Right forelimb (tissue), 1 donor: Measurements from ENCODE around the gene TEKT2.
A peak's percentile ranks its signal among the peaks of the same experiment; 100 is the strongest.

Experiments used
- DNase-seq: peaks from one replicate; pipeline ENCODE4 v3.0.0-alpha.2; 2018

The TEKT2 gene

GRCh38 chr1:36088265-36088576, 4.3 kb downstream of the TEKT2 start:
- DNase-seq, result no peak

DNA sequence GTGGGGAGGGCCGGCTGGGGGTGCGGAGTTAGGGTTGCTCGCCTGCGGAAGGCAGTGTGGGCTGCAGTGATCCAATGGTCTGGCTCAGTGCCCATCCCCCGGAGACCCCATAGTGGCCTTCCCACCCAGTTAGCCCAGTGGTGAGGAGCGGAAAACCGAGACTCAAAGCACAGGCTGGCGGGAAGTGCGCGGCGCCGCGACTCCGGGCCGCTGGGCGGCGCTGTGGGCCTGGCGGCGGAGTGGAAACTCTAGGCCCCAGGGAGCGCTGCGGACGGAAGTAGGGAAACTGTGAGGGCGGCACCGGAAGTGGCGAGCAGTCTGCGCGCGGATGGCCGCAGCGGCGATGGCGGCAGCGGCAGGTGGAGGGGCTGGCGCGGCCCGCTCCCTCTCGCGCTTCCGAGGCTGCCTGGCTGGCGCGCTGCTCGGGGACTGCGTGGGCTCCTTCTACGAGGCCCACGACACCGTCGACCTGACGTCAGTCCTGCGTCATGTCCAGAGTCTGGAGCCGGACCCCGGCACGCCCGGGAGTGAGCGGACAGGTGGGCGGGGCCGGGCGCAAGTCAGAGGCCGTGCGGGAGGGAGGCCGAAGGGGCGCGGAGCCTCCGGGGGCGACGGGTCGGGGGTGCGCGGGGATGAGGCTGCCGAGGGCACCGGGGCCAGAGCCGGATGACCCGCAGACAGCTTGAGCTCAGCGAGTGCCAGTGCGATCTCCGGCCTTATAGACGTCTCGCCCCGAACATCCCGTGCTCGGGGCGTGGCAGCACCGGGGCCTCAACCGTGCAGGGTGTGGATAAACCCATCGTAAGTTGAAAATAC, 4.9 kb downstream of the TEKT2 start, which contains the start of gene ADPRS:
TSS of gene ADPRS (plus strand) at position 316 of the 816 bp plus-strand sequence. CDS start at position 329, 13 bp downstream.
- DNase-seq, result peak; percentile 93

DNA sequence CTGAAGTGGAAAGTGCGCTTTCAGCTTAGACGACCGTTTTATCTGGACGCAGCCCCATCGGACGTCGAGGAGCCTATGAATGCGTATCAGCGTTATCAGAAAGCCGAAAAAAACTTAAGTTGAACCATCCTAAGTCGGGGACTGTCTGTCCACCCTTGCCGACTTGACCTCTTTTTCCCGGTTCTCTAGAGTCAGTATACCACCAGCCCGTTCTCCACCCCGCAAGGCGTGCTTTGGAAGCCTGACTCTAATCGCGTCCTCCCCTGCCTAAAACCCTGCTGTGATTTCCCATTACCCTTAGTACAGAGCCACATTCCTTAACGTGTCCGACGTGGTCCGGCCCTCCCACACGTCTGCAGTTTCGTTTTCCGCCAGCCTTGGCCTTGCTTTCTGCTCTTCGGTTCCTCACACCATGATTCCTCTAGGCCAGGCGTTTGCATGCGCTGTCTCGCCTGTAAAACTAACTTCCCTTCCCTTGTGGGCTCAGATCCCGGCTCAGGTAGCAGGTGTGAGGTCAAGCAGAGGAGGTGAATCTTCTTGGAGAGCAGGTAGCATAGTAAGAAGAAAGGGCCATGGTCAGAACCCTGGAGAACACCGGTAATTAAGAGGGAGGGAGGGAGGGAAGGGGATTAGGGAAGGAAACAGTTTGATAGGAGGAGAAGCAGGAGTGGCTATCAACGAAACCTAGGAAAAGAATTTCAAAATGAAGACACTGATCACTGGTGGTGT, 5.7 kb downstream of the TEKT2 start:
- DNase-seq, result no peak

DNA sequence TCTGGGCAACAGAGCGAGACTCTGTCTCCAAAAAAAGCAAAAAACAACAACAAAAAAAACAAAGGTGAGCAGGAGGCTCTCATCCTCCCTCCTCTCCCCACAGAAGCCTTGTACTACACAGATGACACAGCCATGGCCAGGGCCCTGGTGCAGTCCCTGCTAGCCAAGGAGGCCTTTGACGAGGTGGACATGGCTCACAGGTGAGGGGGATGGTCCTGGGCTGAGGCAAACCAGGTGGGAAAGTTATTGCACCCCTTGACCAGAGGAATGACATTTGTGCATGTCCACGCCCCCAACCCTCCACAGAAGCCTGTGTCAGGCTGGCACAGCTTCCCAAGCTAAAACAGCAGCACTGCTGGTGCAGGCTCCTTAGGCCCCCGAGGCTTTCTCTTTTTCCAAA, 7.2 kb downstream of the TEKT2 start:
- DNase-seq, result no peak

DNA sequence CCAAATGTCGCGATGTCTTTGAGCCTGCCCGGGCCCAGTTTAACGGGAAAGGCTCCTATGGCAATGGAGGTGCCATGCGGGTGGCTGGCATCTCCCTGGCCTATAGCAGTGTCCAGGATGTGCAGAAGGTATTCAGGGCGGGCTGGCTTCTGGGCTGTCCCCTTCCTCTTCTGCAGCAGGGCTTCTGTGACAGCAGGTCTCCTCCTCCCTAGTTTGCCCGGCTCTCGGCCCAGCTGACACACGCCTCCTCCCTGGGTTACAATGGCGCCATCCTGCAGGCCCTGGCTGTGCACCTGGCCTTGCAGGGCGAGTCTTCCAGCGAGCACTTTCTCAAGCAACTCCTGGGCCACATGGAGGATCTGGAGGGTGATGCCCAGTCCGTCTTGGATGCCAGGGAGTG, 7.8 kb downstream of the TEKT2 start:
- no peak for DNase-seq

GRCh38 chr1:36092166-36092797, 8.4 kb downstream of the TEKT2 start:
- DNase-seq, result no peak

- no peak for DNase-seq
These were observed 8.9 kb downstream of the TEKT2 start for GRCh38 chr1:36092798-36093185.

GRCh38 chr1:36093226-36093625, 9.3 kb downstream of the TEKT2 start:
- DNase-seq, result no peak

DNA sequence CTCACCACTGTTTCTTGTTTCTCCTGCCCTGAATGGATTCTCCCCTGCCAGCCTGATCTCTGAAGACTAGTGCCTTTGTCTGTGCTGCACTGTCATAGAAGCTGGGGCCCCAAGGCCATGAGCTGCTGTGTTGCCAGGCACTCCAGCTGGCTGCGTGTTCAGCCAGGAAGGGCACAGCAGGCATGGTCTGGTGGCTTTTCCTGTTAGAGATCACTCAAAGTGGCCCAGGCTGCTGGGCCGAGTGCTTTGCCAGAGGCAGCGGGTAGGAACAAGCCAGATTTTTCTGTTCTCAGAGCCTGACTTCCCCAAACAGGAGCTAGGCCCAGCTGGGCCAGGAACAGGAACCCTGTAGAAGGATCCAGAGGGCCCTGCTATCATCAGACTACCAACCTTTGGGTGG, 10.0 kb downstream of the TEKT2 start:
- DNase-seq, result no peak

DNA sequence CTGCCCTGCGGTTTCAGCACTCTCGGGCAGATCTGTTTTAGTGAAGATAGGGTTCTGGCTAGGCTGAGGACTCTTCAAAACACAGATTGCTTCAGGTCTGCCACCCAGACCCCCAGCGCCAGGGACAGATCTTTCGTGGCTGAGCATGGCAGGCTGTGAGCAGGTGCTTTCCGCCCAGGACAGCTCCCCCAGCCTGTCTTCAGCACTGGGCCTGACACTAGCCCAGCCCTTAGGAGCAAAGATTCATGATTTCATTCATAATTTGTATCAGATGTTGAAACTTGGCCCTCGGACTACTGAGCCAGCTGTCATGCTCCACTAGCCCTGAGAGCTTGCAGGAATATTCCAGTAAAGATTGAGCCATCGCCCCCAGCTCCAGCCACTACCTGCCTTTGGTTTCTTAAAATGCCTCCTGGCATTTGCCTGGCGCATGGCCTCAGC, 10.7 kb downstream of the TEKT2 start:
- DNase-seq, result no peak

DNA sequence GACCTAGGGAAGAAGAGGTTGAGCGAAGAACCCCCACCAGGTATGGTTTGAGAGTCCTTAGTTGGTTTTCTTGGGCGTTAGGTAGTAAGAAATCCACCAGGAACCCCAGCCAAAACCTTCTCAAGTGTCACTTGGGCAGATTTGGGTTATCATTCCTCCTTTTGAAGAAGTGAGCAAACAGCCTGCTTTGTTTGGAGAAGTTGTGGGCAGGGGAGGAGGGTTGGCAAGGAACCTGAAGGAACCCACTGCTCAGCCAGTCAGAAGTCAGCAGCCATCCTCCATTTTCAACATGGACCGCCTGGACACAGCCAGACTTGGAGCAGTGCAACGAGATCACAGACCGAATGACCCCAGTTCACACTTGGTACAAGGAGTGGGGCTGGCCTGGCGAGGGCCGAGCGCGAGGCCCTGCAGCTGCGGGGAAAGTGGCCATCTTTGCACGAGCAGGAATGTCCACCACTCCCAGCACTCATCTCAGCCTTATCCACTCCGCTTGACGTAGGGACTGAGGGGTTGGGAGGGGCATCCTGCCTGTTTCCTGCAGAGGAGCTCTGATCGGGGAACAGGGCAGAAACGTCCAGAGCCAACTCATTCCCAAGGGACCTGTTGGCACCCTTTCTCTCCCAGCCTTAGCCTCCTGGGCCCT, 12.0 kb downstream of the TEKT2 start:
- no peak for DNase-seq

DNA sequence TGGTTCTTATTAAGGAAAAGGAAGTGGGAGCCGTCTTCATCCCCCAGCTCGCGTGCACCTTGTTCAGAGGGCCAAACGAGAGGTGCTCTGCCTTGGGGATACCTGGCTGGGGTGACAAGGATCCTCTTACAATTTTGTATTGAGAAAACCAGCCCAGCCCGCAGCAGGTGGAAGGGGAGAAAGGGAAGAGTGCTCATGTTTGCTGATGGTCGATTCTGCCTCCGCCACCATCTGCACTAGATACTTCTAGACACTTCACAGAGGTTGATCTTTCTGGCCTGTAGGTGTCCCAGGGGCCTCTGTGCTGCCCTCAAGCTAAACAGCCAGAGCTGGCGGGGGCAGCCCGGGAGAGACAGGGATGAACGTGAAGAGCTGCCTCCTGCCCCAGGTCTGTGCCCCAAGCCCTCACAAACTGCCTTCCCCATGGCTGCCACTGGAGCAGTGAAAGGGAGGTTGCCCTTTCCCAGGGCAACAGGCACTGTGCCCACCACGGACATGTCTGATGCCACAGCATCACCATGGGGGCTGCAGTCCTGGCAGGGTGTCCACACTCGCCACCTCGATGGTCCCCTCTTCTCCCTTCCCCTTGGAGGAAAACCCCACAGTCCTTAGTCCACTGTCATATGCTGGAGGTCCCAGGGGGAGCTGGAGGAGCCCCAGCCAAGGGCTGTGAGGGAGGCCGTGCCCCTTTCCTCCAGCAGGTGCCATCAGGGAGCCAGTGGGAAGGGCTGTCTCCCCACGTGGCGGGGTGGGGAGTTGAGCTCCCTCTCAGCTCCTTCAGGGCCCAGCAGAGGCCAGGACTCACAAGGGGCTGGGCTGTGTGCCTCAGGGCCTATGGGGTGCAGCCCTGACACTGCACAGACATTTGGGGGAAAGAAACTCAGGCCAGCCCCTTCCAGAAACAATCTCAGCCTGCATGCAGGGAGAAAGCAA, 12.9 kb downstream of the TEKT2 start:
- no peak for DNase-seq

DNA sequence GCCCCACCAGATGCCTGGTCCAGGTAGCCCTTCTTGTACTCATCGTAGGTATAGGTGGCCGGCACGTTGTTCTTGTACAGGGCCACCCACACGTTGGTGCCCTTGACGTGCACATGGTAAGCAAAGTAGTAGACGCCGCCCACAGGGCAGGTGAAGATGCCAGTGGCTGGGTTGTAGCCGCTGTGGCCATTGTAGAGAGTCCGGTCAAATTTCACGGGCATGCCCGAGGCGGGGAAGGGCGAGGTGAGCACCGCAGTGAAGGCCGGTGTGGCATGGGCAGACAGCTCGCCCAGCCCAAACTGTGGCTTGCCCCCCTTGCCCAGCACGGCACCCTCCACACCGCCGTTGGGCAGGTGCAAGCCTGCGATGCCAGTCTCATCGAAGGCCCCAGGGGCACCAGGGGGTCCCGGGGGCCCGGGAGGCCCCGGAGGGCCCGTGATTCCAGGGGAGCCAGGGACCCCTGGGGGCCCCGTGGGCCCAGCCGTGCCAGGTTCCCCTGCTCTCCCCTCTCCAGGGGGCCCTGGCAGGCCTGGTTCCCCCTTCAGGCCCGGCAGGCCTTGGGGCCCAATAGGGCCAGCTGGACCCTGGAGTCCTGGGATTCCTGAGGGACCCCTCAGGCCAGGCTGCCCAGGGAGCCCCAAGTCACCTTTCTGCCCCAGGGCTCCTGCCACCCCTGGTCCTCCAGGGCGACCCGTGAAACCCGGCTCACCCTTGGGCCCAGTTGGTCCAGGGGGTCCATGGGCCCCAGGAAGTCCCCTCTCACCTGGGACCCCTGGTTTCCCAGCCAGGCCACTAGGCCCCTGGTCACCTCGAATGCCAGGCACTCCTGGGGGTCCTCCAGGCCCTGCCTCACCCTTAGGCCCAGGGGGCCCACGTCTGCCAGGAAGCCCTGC, 14.0 kb downstream of the TEKT2 start:
- no peak for DNase-seq

GRCh38 chr1:36098650-36099365, 14.9 kb downstream of the TEKT2 start:
- DNase-seq, result no peak

DNA sequence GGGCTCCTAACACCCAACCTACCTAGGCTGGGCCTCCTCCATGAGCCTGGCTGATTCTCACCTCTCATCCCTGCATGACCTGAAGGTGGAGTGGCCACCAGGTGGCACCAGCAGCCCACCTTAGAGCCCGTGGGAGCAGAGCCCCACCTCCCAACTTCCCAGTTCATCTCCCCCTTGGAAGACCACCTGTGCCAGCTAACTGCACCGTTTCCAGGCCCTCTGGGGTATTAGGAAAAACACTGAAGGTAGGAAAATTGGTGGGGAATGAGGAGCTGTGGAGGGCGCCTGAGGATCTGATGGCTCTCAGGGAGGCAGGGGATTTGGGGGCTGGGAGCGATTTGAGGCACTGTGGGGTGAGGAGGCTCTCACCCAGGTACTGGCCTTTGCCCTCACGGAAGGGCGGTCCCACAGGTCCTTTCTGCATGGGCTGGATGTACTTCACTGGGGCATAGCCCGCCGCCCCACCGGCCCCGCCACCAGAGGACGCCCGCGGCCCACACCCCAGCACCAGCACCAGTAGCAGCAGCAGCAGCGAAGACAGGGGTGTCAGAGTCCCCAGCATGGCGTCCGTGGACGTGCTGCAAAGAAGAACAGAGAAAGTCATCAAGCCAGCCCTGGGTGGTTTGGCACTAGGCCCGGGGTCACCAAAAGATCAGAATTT, 15.9 kb downstream of the TEKT2 start:
- DNase-seq, result peak; percentile 90

DNA sequence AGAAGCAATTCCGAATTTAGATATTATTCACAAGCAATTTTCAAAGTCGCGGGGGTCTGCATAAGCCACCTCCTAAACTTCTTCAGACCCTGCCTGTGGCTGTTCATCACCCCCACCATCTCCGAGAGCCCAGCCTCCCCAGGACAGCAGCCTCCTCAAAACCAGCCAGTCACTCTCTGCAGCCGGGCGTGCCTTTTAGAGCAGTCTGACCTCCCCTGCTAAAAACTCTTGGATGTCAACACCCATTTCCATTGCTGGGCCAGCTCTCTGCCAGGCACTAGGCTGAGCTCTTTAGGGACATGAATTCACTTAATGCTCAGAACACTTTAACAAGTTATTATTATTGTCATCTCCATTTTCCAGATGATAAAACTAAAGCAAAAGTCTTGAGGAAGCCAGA, 16.5 kb downstream of the TEKT2 start:
- no peak for DNase-seq

- no peak for DNase-seq
These were observed 17.7 kb downstream of the TEKT2 start for GRCh38 chr1:36101546-36101945.

- no peak for DNase-seq
These were observed 22.4 kb downstream of the TEKT2 start for GRCh38 chr1:36106269-36106668.

DNA sequence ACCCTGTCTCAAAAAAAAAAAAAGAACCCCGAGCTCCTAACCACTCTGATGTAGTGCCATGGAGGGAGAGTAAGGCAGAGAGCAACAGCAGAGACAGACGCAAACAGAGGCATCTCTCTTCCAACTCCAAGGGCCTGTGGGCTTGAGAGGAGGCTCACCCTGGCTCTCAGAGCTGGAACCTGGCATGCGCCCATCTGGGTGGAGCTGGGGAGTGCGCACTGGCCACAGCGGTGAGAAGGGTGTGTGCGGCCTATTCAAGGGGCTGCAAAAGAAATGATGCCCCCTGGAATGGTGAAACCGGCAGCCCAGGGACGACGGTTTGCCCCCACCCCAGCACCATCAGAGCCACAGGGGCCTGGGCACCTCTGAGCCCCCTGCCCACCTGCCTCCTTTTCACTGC, 23.5 kb downstream of the TEKT2 start:
- DNase-seq, result no peak

GRCh38 chr1:36108314-36108713, 24.4 kb downstream of the TEKT2 start:
- no peak for DNase-seq
